B cell (primary cell): ENCODE results near the gene EIF2B2. TPM values are rescaled to one million over a fixed set of nuclear protein-coding genes. Genes with fewer than 3 reads are reported as not detected.

Source experiments
- ATAC-seq: fragments of 200-7000 bp; cut with Tn5 transposase; one replicate; pipeline ENCODE4 v1.10.0; 2021; ENCODE audit warnings: low read depth, mild to moderate bottlenecking, moderate number of reproducible peaks, moderate library complexity
- CTCF ChIA-PET: fragments of 350-600 bp; sonication (Branson Sonifier 250); formaldehyde crosslinking; loops from one replicate; lab custom pipeline; 2021; ENCODE audit warnings: antibody characterized with exemption, inconsistent platforms; lab: Charles Lee
- POLR2A ChIA-PET: fragments of 350-600 bp; sonication (Branson Sonifier 250); formaldehyde crosslinking; loops from one replicate; lab custom pipeline; 2021; ENCODE audit warnings: antibody characterized with exemption; lab: Charles Lee
- DNase-seq: peaks from one replicate; pipeline ENCODE4 v3.0.0; 2013
- H2AFZ ChIP-seq: 2 replicates; pipeline ENCODE4 v1.6.1; 2012; ENCODE audit warnings: mild to moderate bottlenecking, low read depth, low read length; ENCODE audit not compliant: insufficient read depth, poor library complexity, severe bottlenecking
- H3K27ac ChIP-seq, 2 donors: 1 replicate in 1 of 2; 2 replicates in 1 of 2; pipeline ENCODE4 v1.5.1; 2012 to 2013; ENCODE audit warnings: low read length in 2 of 2, mild to moderate bottlenecking in 2 of 2, moderate library complexity in 1 of 2
- H3K27me3 ChIP-seq, 4 experiments: fragments of 200-600 bp in 1 of 4; sonication (generic) in 1 of 4; replicated peaks in 1 of 4; 1 replicate in 2 of 4; 2 replicates in 2 of 4; pipeline versions ENCODE4 v1.6.1 to v1.7.0; 2013 to 2016; ENCODE audit warnings: low read length in 3 of 4, mild to moderate bottlenecking in 2 of 4, mixed read lengths in 1 of 4, moderate library complexity in 1 of 4; ENCODE audit not compliant: insufficient read depth in 4 of 4, control insufficient read depth in 3 of 4; ENCODE audit errors: control extremely low read depth in 1 of 4
- H3K36me3 ChIP-seq, 2 experiments: replicated peaks in 1 of 2; 1 replicate in 1 of 2; 2 replicates in 1 of 2; pipeline versions ENCODE4 v1.6.1 to v1.7.1; 2013; ENCODE audit warnings: low read length in 1 of 2; ENCODE audit not compliant: insufficient read depth in 2 of 2, control insufficient read depth in 1 of 2; ENCODE audit errors: control extremely low read depth in 1 of 2, extremely low read depth in 1 of 2
- H3K4me1 ChIP-seq, 2 donors: fragments of 200-600 bp in 1 of 2; sonication (generic) in 1 of 2; 1 replicate in 1 of 2; 2 replicates in 1 of 2; pipeline versions ENCODE4 v1.5.1 to v1.6.1; 2013 to 2017; ENCODE audit warnings: low read length in 2 of 2; ENCODE audit not compliant: control insufficient read depth in 2 of 2, insufficient read depth in 2 of 2
- H3K4me2 ChIP-seq: replicated peaks from 2 replicates; pipeline ENCODE3; 2012; ENCODE audit warnings: mild to moderate bottlenecking, low read depth, low read length; ENCODE audit not compliant: poor library complexity, severe bottlenecking
- H3K4me3 ChIP-seq, 5 experiments: fragments of 200-600 bp in 1 of 5; sonication (generic) in 1 of 5; 1 replicate in 3 of 5; 2 replicates in 2 of 5; pipeline versions ENCODE4 v1.5.1 to v1.7.0; 2011 to 2016; ENCODE audit warnings: low read length in 4 of 5, mild to moderate bottlenecking in 4 of 5, low read depth in 2 of 5, control low read depth in 1 of 5, moderate library complexity in 1 of 5; ENCODE audit not compliant: insufficient read depth in 1 of 5; ENCODE audit errors: control extremely low read depth in 1 of 5, extremely low read depth in 1 of 5
- H3K79me2 ChIP-seq: fragments of 200-600 bp; sonication (generic); one replicate; pipeline ENCODE4 v1.6.0; 2016; ENCODE audit warnings: low read length; ENCODE audit not compliant: control insufficient read depth, insufficient read depth
- H3K9ac ChIP-seq: fragments of 200-600 bp; sonication (generic); 2 replicates; pipeline ENCODE4 v1.6.1; 2017; ENCODE audit warnings: mild to moderate bottlenecking, low read length, moderate library complexity
- H3K9me3 ChIP-seq, 3 donors: one replicate each; pipeline versions ENCODE4 v1.6.1 to v1.7.1; 2013; ENCODE audit warnings: low read length in 2 of 3; ENCODE audit not compliant: control insufficient read depth in 2 of 3, insufficient read depth in 1 of 3; ENCODE audit errors: control extremely low read depth in 1 of 3
- H4K20me1 ChIP-seq: 2 replicates; pipeline ENCODE4 v1.6.0; 2012; ENCODE audit warnings: mild to moderate bottlenecking, low read length; ENCODE audit not compliant: insufficient read depth, control insufficient read depth, poor library complexity, severe bottlenecking
- H3K27ac Mint-ChIP-seq: one replicate; pipeline ENCODE4 v1.8.0; 2021; ENCODE audit warnings: mixed read lengths
- H3K27me3 Mint-ChIP-seq: one replicate; pipeline ENCODE4 v1.8.0; 2021; ENCODE audit warnings: mixed read lengths
- H3K4me1 Mint-ChIP-seq: one replicate; pipeline ENCODE4 v1.8.0; 2021; ENCODE audit warnings: mixed read lengths
- H3K4me3 Mint-ChIP-seq: one replicate; pipeline ENCODE4 v1.8.0; 2021; ENCODE audit warnings: mixed read lengths
- H3K9me3 Mint-ChIP-seq: one replicate; pipeline ENCODE4 v1.8.0; 2022; ENCODE audit warnings: mixed read lengths; ENCODE audit not compliant: insufficient read depth
- CTCF ChIP-seq: fragments of 200-600 bp; IDR thresholded peaks from one replicate; pipeline ENCODE4 v1.8.0; 2022; ENCODE audit warnings: antibody characterized with exemption, mild to moderate bottlenecking
- EZH2 ChIP-seq: IDR thresholded peaks from 2 replicates; pipeline ENCODE4 v1.6.1; 2012; ENCODE audit warnings: borderline replicate concordance, low read depth, mild to moderate bottlenecking, moderate library complexity, low read length; ENCODE audit not compliant: insufficient read depth, poor library complexity, severe bottlenecking
- WGBS: methylation state at CpG from one replicate; pipeline ENCODE4 v1.1.5; 2013; ENCODE audit warnings: missing lambda C conversion rate; ENCODE audit not compliant: insufficient coverage; 5-methylcytosine and 5-hydroxymethylcytosine counted together
- intact Hi-C: fragments of 100-400 bp; cut with micrococcal nuclease; formaldehyde crosslinking; loops from one replicate; pipeline ENCODE4 v1.10.0; 2022
- polyA plus RNA-seq: library from polyadenylated mRNA; depleted of rRNA; stranded (reverse); fragments of >200 nt; gene quantifications from 2 replicates; pipeline ENCODE4 v1.2.3, GENCODE V29; 2012
- total RNA-seq, 2 donors: library from RNA; stranded (reverse); fragments of 120-200 nt in 1 of 2; gene quantifications; 1 replicate in 1 of 2; 2 replicates in 1 of 2; pipeline versions ENCODE4 v1.2.3 to v1.2.4, GENCODE V29; 2013 to 2022

The EIF2B2 gene
- total and polyA plus RNA-seq, 2 donors (not counting 1 experiment from before 2014, with no cell fraction given), result 25.5 to 27.6 TPM

DNA sequence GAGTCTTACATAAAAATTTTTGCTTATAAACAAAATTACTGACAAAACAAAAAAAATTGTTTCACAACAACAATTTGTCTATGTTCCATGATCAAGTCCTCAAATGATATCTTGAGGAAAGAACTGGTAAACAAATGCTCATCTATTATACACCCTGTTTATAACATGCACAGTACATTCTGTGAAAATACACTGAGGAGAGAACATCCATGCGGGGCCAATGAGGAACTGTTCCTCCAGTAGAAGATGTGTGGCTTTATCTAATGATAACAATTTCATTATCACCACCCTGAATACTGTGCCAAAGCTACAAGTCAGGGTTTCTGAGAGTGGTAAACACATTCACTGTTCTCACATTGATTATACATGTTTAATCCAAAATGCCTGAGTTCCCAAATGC is 37.8 kb downstream of the EIF2B2 start:
- Histone ChIP-seq H3K27ac (no peak overlapping the region), H3K79me2 (peaks cover 4% of the 10 kb centered on the region), H3K9ac (no peak overlapping the region), H3K4me3 (no peak overlapping the region), H3K4me1 (no peaks in the 10 kb centered on the region), H2AFZ (no peak overlapping the region), H4K20me1 (no peaks in the 10 kb centered on the region), H3K36me3 (peaks cover 4 to 19% of the 10 kb centered on the region in 2 experiments), H3K9me3 (no peaks in the 10 kb centered on the region), H3K27me3 (no peaks in the 10 kb centered on the region), H3K4me2 (no peak overlapping the region)
- DNase-seq (no peak), ATAC-seq (no peak)
- ChIA-PET POLR2A (no interaction called here), CTCF (no interaction called here)
- WGBS, result no CpG with 5 or more reads among the region's 1 CpG
- Mint-ChIP-seq H3K4me1 (peaks cover 8% of the 10 kb centered on the region), H3K4me3 (no peak overlapping the region), H3K9me3 (no peaks in the 10 kb centered on the region), H3K27me3 (no peaks in the 10 kb centered on the region), H3K27ac (no peak overlapping the region)
- TF ChIP-seq EZH2 (no peak), CTCF (no peak)
- intact Hi-C loops, result no loop called here

DNA sequence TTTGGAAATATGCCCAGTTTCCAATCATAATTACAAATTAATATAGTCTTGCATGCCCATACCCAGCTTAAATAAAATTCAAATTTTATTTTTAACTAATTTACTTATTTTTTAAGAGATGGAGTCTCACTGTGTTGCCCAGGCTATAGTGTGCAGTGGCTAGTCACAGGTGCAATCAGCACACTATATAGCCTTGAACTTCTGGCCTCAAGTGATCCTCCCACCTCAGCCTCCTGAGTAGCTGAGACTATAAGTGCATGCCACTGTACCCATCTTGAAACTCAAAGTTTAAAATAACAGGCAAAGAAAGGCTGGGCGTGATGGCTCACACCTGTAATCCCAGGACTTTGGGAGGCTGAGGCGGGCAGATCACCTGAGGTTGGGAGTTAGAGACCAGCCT is 38.2 kb downstream of the EIF2B2 start:
- DNase-seq, result no peak
- no peaks in the 10 kb centered on the region for H4K20me1 ChIP-seq
- intact Hi-C loops, result no loop called here
- Mint-ChIP-seq H3K27me3 (no peaks in the 10 kb centered on the region), H3K27ac (no peak overlapping the region), H3K4me1 (peaks cover 10% of the 10 kb centered on the region), H3K9me3 (no peaks in the 10 kb centered on the region), H3K4me3 (no peak overlapping the region)
- no peak for ATAC-seq
- H2AFZ ChIP-seq, result no peak overlapping the region
- TF ChIP-seq EZH2 (no peak), CTCF (no peak)
- H3K4me2 ChIP-seq, result no peak overlapping the region
- H3K4me3 ChIP-seq, result no peak overlapping the region
- no peaks in the 10 kb centered on the region for H3K27me3 ChIP-seq
- no peaks in the 10 kb centered on the region for H3K4me1 ChIP-seq
- peaks cover 8% of the 10 kb centered on the region for H3K79me2 ChIP-seq
- POLR2A ChIA-PET, result no interaction called here
- H3K9me3 ChIP-seq, result no peaks in the 10 kb centered on the region
- H3K9ac ChIP-seq, result no peak overlapping the region
- no peak overlapping the region for H3K27ac ChIP-seq
- 90% methylated on average over 2 of the region's 2 CpGs for WGBS
- CTCF ChIA-PET, result no interaction called here
- peaks cover 4 to 17% of the 10 kb centered on the region in 2 experiments for H3K36me3 ChIP-seq
